HG03520 (cell line): Measurements from ENCODE around the gene CSN2.

Experiments
- ATAC-seq: cut with Tn5 transposase; IDR thresholded peaks from one replicate; pipeline ENCODE4 v1.9.1; 2021; ENCODE audit warnings: mild to moderate bottlenecking, moderate library complexity; ENCODE audit not compliant: unreplicated experiment

CSN2 gene

DNA sequence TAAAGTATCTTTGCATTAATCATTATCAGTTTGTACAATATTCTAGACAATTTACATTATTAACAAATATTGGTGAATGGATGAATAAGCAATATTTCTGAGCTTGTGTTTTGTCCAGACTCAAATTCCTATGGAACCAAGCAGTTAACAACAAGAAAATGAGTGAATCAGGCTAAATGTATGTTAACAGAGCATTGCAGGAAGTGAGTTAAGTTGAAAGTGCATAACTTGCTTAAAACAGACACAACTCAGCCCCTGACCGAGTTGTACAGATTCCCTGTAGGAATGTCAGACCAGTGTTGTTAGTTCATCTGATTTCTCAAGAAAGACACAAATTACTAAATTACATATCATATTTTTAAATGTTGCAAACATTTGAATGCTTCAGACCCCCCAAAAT, 58.4 kb downstream of the CSN2 start:
- no peak for ATAC-seq
